GM13977 (cell line): Measurements from ENCODE around the gene FAF2.
"Not testable (repeated sequence)": the region's sequence is repeated elsewhere in the genome, so short reads cannot be mapped to it uniquely, and the experiment has no call there.

Experiments used
- DNase-seq: peaks from one replicate; pipeline ENCODE4 v3.0.0; 2012; ENCODE audit warnings: low spot score
- CTCF ChIP-seq: IDR thresholded peaks from 2 replicates; pipeline ENCODE4 v1.5.1; 2012; ENCODE audit warnings: mild to moderate bottlenecking, control low read depth; ENCODE audit not compliant: insufficient read depth; ENCODE audit errors: extremely low read depth, missing control alignments
- in situ Hi-C: fragments of 300-500 bp; cut with MboI; formaldehyde crosslinking; loops from one replicate; pipeline ENCODE4 v1.12.0; 2022; ENCODE audit warnings: low sequenced_read_pairs, low pct_unique_long_range_greater_than_20kb, mixed read lengths, inconsistent platforms; ENCODE audit not compliant: unreplicated experiment

FAF2 gene

GRCh38 chr5:176407456-176408251, 40.5 kb upstream of the FAF2 start:
- TF ChIP-seq CTCF: no peak
- DNase-seq: no peak
- in situ Hi-C loops: no loop called here

GRCh38 chr5:176408252-176408573, 40.0 kb upstream of the FAF2 start:
- in situ Hi-C loops, DNase-seq: not testable (repeated sequence)

GRCh38 chr5:176408590-176408989, 39.6 kb upstream of the FAF2 start:
- in situ Hi-C loops: no loop called here
- DNase-seq: no peak
- TF ChIP-seq CTCF: no peak

- no peak for DNase-seq
- in situ Hi-C loops: no loop called here
- no peak for TF ChIP-seq CTCF
Observed at GRCh38 chr5:176409765-176410164, 38.4 kb upstream of the FAF2 start.

- in situ Hi-C loops: no loop called here
- no peak for DNase-seq
- TF ChIP-seq CTCF: no peak
Observed at GRCh38 chr5:176410486-176411180, 37.6 kb upstream of the FAF2 start.

GRCh38 chr5:176412517-176413254, 35.5 kb upstream of the FAF2 start:
- in situ Hi-C loops: no loop called here
- DNase-seq: no peak
- no peak for TF ChIP-seq CTCF

GRCh38 chr5:176413255-176413565, 35.0 kb upstream of the FAF2 start:
- in situ Hi-C loops: no loop called here
- TF ChIP-seq CTCF: no peak
- no peak for DNase-seq
